ENCODE data around the gene CRTC1. TPM values are rescaled to one million over a fixed set of nuclear protein-coding genes. Genes with fewer than 3 reads are reported as not detected.

Gene CRTC1
- total RNA-seq, 1 experiment from 2014 or later: 4.1 TPM

Other genes with a start within 250 kb of the CRTC1 start
- 5.3 and 14.9 TPM in 2 replicates for gene ISYNA1, start 245.5 kb upstream of the CRTC1 start, total RNA-seq (2014; rRNA removed; shearing (Covaris generic))
- gene ELL, start 161.6 kb upstream of the CRTC1 start, total RNA-seq (2014; rRNA removed; shearing (Covaris generic)): 16.0 and 20.7 TPM in 2 replicates
- 257 and 277 TPM in 2 replicates for gene FKBP8, start 140.1 kb upstream of the CRTC1 start, total RNA-seq (2014; rRNA removed; shearing (Covaris generic))
- 109 and 126 TPM in 2 replicates for gene KXD1, start 125.8 kb upstream of the CRTC1 start, total RNA-seq (2014; rRNA removed; shearing (Covaris generic))
- 660 TPM in 2 replicates for gene UBA52, start 111.8 kb upstream of the CRTC1 start, total RNA-seq (2014; rRNA removed; shearing (Covaris generic))
- 125 and 132 TPM in 2 replicates for gene REX1BD, start 94.9 kb upstream of the CRTC1 start, total RNA-seq (2014; rRNA removed; shearing (Covaris generic))
- gene CRLF1, start 76.9 kb upstream of the CRTC1 start, total RNA-seq (2014; rRNA removed; shearing (Covaris generic)): 0.16 TPM in 1 of 2 replicates, not detected in the other
- 0.10 TPM in 1 of 2 replicates, not detected in the other for gene TMEM59L, start 70.8 kb upstream of the CRTC1 start, total RNA-seq (2014; rRNA removed; shearing (Covaris generic))
- gene KLHL26, start 46.7 kb upstream of the CRTC1 start, total RNA-seq (2014; rRNA removed; shearing (Covaris generic)): 4.5 and 5.9 TPM in 2 replicates
- not detected in 2 replicates for gene COMP, start 107.6 kb downstream of the CRTC1 start, total RNA-seq (2014; rRNA removed; shearing (Covaris generic))
- 73.7 and 79.5 TPM in 2 replicates for gene UPF1, start 148.3 kb downstream of the CRTC1 start, total RNA-seq (2014; rRNA removed; shearing (Covaris generic))
- not detected in 2 replicates for gene CERS1, start 212.5 kb downstream of the CRTC1 start, total RNA-seq (2014; rRNA removed; shearing (Covaris generic))
- 290 and 317 TPM in 2 replicates for gene COPE, start 235.7 kb downstream of the CRTC1 start, total RNA-seq (2014; rRNA removed; shearing (Covaris generic))
- gene DDX49, start 236.0 kb downstream of the CRTC1 start, total RNA-seq (2014; rRNA removed; shearing (Covaris generic)): 69.4 and 81.8 TPM in 2 replicates

Measured in HT-29 (cell line).